Stimulated activated CD8-positive, alpha-beta memory T cell treated with anti-CD3 and anti-CD28 coated beads, Interleukin-4, amount 100 ng/mL, for 1 hour (primary cell): ENCODE results near the gene TMPRSS11D.

Experiments used
- DNase-seq, 2 donors: peaks; one replicate each; pipeline ENCODE4 v3.0.0-alpha.2; 2020; ENCODE audit warnings: low read depth in 2 of 2, low spot score in 1 of 2

TMPRSS11D gene

GRCh38 chr4:67883902-67884301, at the start of gene TMPRSS11D:
TMPRSS11D (minus strand) TSS chr4:67884002; CDS start chr4:67883933, 69 bp downstream.
- no peak for DNase-seq

DNA sequence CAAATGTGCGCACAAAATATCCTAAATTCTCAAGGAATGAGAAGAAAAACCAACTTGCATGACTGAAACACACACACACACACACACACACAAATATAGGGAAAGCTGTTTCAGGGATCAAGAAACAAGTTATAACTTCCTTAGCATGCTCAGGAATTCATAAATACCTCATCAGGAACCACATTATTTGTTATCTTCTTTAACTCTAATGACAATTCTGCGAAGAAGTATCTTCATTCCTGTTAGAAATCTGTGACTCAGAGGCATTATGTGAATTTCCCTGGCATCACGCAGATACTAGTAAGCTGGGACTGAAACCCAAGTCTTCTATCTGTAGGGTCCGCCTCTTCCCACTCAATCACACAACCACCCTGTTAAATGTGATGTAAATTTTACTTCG, 49.2 kb upstream of the TMPRSS11D start:
- no peak for DNase-seq

DNA sequence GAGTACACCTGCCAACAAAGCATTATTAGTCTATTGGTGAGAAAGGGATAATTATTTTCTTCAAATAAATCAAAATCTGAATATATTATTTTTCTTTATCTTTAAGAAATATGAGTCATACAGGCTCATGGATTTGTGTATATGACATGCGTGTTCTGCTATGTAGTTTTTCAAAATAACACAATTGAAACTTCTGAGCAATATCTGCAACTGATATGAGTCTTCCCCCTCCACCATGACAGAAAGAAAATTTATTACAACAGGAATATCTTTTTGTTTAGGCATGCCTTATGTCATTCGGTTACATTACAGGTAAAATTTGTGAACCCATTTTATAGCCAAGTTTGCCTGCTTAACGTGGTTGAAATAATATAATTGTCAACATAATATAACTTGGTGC, 47.5 kb upstream of the TMPRSS11D start:
- DNase-seq: no peak

DNA sequence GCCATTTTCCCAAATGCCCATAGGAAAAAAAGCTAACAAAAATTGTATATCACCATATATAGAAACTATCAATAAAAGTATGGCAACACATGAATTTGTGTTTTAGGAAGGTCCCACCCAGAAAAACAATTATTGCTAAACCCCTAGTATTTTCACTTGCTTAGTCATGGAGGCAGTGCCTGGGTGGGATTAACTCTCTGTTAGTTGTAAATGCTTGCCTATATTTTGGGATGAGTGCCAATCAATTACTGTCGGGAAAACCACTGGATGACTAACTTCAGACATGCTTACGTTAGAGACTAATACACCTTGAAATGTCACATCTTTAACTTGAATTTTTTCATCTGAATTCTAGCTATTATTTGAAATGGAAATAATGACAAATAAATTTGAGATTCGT, 45.6 kb upstream of the TMPRSS11D start:
- no peak for DNase-seq

DNA sequence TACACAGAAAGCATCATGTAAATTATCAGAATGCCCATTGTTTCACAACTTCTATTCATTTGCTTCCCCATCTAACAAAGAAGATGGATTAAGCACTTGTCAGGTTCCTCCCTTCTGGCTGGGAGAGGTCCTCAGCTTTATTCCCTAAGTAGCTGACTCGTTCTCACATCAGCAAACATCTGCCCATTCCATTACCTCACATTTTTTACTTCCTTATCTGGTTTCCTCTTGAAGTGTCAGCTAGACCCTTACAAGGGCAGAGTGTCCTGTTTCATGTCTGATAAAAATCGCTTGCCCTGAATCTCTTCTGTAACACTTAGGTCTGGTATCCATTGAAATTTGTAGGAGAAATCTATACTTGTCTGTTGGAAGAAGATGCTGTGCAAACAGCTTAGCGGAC, 44.7 kb upstream of the TMPRSS11D start:
- no peak for DNase-seq

DNA sequence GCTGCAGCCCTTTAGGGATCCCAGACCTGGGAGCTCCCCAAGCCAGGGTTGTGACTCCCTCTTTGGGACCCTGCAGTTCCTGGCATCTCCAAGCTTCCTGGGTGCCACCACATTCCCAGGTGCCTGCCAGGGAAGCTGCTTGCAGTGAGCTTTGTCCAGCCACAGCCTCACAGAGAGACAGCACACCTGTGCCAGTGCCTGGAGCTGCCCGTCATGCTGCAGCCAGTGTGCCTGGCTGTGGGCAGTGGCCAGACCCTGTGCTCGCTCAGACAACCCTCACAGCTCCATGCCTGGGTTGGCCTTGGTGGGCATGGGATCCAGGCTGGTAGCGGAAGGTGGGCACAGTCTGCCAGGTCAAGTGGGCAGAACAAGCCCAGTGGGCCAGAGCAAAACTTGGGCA, 43.4 kb upstream of the TMPRSS11D start:
- no peak for DNase-seq

DNA sequence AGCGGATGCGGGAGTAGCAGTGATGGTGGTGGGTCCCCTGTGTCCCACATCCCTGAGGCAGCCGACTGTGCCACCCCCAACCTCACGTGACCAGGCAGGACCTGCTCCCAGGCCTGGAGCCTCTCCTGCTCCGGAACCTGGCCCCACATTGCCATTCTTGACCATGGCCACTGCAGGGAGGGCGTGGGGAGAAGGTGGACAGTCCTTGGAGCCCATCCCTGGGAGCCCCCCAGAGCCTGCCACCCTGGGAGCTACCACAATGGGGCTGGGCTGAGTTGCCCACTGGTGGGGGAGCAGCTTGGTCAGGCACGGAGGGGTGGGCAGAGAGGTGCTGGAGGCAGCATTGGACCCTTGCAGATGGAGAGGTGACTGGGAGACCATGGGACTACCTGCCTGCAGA, 42.7 kb upstream of the TMPRSS11D start:
- no peak for DNase-seq

GRCh38 chr4:67922697-67923096, 38.9 kb upstream of the TMPRSS11D start:
- DNase-seq: no peak

DNA sequence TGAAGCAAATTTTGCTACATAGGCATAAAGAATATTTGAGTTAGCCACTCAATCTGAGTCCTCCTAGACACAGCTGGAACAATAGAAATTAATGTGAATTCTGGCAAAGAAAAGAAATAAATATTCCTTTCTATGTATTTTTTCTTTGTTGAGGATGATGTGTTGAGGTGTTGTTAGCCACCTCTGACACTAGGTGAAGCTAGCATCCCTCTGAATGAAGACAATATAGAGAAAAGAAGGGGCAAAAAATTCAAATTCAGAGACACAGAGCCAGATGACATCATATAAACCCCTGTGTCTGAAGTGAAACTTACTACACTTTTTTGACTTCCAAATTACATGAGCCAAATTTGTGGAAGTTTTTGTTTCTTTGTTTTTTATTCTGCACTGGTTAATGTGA, 34.6 kb upstream of the TMPRSS11D start:
- no peak for DNase-seq

DNA sequence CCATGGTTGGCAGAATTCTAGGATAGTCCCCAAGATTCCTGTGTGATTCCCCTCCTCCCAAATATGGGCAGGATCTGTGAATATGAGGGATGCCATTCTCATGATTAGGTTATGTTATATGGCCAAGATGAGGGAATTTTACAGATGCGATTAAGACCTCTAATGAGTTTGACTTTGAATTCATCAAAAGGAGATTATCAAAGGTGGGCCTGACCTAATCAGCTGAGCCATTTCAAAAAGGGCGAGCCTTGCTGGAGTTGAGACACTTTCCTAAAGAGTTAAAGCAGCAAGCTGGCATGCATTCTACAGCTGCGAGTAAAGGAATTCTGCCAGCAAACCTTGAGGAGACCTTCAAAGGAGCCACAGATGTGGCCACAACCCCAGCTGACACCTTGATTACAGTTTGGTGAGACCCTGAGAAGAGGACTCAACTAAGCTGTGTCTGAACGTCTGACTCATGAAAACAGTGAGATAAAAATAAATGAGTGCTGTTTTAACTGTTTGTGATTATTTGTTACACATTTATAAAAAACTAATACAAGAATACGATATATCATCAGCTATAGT, 31.7 kb upstream of the TMPRSS11D start:
- DNase-seq: no peak

DNA sequence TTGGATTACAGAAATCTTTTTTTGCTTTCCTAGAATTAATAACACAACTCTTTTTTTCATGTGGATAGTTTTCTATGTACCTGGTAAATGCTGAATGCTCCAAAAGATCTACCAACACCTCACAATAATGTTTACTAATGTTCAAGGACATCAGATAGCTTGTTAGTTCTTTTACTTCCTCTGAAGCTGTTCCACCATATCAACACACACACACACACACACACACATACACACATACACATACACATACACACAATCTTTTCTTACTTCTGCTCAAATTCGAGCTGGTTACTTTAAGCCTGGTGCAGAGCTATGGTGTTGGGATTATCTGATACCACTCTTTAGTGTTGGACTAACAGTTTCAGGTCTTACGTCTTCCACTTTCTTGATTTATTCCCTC, 28.3 kb upstream of the TMPRSS11D start:
- no peak for DNase-seq

DNA sequence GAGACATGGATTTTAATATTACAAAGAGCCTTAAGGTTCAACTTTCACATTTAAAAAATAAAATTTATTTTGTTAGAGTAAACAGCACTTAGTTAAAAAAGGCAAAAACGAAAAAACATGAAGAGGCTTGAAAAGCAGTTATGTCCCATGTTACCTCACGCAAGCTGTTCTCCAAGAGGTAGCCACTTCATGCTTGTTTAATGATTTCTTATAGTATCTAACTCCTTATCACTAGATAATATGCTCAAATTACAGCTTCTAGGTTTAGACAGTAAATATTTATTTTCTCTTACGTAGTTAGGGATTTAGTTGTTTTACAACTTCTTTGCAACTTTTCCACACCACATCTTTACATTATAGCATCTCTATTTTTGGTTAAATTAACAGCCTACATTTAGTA, 27.8 kb upstream of the TMPRSS11D start:
- no peak for DNase-seq

DNA sequence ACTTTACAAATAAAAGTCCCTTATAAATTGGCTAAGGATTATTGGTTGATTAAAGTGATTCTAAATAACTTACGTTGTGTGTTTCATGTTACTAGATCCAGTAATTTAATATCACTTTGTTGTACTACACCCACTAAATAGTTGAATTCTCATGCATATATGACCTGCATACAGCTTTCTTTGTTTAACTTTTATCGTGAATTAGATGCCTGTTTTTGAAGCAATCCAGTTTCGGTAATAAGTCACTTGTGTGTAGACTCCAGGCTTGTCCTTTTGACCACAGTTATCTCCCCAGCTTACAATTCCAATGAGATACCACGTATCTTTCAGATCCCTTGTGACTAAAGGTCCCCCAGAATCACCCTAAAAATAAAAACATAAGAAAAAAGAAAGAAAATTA, 27.3 kb upstream of the TMPRSS11D start:
- DNase-seq: no peak

GRCh38 chr4:67910585-67910905, 26.7 kb upstream of the TMPRSS11D start:
- DNase-seq: no peak

GRCh38 chr4:67909905-67910584, 26.2 kb upstream of the TMPRSS11D start:
- no peak for DNase-seq

GRCh38 chr4:67907650-67908049, 23.8 kb upstream of the TMPRSS11D start:
- no peak for DNase-seq

GRCh38 chr4:67899096-67899495, 15.3 kb upstream of the TMPRSS11D start:
- DNase-seq: no peak

GRCh38 chr4:67897686-67898085, 13.9 kb upstream of the TMPRSS11D start:
- no peak for DNase-seq

DNA sequence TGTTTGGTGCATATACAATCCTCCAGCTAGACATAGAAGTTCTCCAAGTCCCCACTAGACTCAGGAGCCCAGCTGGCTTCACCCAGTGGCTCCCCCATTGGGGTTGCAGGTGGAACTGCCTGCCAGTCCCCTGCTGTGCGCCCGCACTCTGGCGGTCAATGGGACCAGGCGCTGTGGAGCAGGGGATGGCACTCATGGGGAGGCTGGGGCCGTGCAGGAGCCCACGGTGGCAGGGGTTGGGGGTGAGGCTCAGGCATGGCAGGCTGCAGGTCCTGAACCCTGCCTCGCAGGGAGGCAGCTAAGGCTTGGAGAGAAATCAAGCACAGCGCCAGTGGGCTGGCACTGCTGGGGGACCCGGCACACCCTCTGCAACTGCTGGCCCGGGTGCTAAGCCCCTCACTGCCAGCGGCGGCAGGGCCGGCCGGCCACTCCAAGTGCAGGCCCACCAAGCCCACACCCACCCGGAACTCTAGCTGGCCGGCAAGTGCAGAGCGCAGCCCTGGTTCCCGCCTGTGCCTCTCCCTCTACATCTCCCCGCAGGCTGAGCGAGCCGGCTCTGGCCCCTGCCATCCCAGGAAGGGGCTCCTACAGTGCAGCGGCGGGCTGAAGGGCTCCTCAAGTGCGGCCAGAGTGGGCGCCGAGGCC, 12.7 kb upstream of the TMPRSS11D start:
- DNase-seq: no peak

GRCh38 chr4:67894659-67895058, 10.9 kb upstream of the TMPRSS11D start:
- DNase-seq: no peak

DNA sequence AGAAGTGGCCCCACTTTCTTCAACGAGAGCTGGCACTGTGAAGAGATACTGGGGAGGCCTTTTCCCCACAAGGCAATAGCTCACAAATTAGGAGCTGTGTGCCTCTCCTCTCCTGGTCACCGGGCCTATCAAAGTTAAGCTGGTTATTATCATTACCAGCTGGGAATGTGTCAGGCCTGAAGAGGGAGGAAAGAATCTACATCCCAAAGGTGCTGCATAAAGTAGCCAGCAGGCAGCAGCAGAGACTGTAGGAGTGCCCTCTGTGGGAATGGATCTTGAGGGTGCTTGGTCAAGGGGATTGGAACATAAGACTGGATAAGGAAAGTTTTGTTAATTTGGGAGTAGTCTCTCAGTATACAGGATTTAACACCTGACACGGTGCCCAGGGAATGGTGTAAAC, 9.1 kb upstream of the TMPRSS11D start:
- DNase-seq: no peak

GRCh38 chr4:67892253-67892652, 8.5 kb upstream of the TMPRSS11D start:
- DNase-seq: no peak

- no peak for DNase-seq
These were observed 7.8 kb upstream of the TMPRSS11D start for GRCh38 chr4:67891645-67892044.
